ENCODE measurements around the gene KCNQ5. TPM values are rescaled to one million over a fixed set of nuclear protein-coding genes. Genes with fewer than 3 reads are reported as not detected.

The KCNQ5 gene
- total and polyA plus RNA-seq, 10 of the 15 experiments (the other 5 are each of a cell fraction or from before 2014, with no cell fraction given): 0.60 to 16.2 (median 3.2) TPM

GRCh38 chr6:72857791-72858585 is 236.1 kb downstream of the KCNQ5 start:
- H3K79me2 ChIP-seq (ENCODE audit: control insufficient read depth, insufficient read depth, low read length): no peaks in the 10 kb centered on the region
- no peak overlapping the region for H3K4me2 ChIP-seq (ENCODE audit: control insufficient read depth, insufficient read depth)
- DNase-seq (ENCODE audit: low read depth, low spot score): no peak
- in situ Hi-C loops (cut with MboI): no loop called here
- H2AFZ ChIP-seq (ENCODE audit: control insufficient read depth, low read depth, low read length): no peak overlapping the region
- ATAC-seq: no peak
- intact Hi-C loops (cut with micrococcal nuclease; ENCODE audit: unreplicated experiment): no loop called here
- CTCF ChIA-PET: interaction anchor here (0.6 kb wide), 2 partner anchors 35 to 126 kb away, joined by 3 read pairs; no protein-coding TSS in a partner anchor
- H3K4me1 ChIP-seq (ENCODE audit: control insufficient read depth, insufficient read depth, low read length): no peaks in the 10 kb centered on the region
- RAD21 ChIA-PET (ENCODE audit: unreplicated experiment): no interaction called here
- H3K27me3 ChIP-seq (replicated peaks in 1 of 2; ENCODE audit: control insufficient read depth in 2 of 2, insufficient read depth in 2 of 2, low read length in 1 of 2): no peaks in the 10 kb centered on the region
- 98% methylated on average over 4 of the region's 4 CpGs for WGBS (ENCODE audit: insufficient coverage, insufficient replicate concordance, low lambda C conversion rate, missing lambda C conversion rate)
- no peaks in the 10 kb centered on the region for H3K9me3 ChIP-seq (replicated peaks; ENCODE audit: control insufficient read depth, insufficient read depth, low read length)
- no peak for FAIRE-seq
- POLR2A ChIA-PET: no interaction called here
- no TSS peak for BruUV-seq (replicated peaks)
- no peak overlapping the region for H3K27ac ChIP-seq (ENCODE audit: control insufficient read depth, insufficient read depth)
- H3K4me3 ChIP-seq: no peak overlapping the region
- no peak overlapping the region for H3K9ac ChIP-seq (ENCODE audit: control insufficient read depth, insufficient read depth, low read length)
- SMC1A ChIA-PET (ENCODE audit: uncharacterized antibody, unreplicated experiment): no interaction called here
- H3K36me3 ChIP-seq (ENCODE audit: control insufficient read depth in 2 of 2, insufficient read depth in 2 of 2, low read length in 1 of 2): no peaks in the 10 kb centered on the region
- H4K20me1 ChIP-seq (ENCODE audit: control insufficient read depth, insufficient read depth): no peaks in the 10 kb centered on the region
- TF ChIP-seq SMARCA5 (IDR thresholded peaks at IDR 0.05) (no peak), RUNX3 (IDR thresholded peaks at IDR 0.05; ENCODE audit: low read length) (no peak), ZNF384 (IDR thresholded peaks at IDR 0.05; ENCODE audit: borderline replicate concordance, low read depth, low read length) (no peak), NBN (IDR thresholded peaks at IDR 0.05) (no peak), ZBTB40 (IDR thresholded peaks at IDR 0.05; ENCODE audit: borderline replicate concordance) (no peak), SUZ12 (IDR thresholded peaks at IDR 0.05; ENCODE audit: unreplicated experiment) (no peak), ZSCAN29 (IDR thresholded peaks at IDR 0.05) (no peak), BRCA1 (IDR thresholded peaks at IDR 0.05; ENCODE audit: low read depth, low read length) (no peak), USF2 (IDR thresholded peaks at IDR 0.05; ENCODE audit: borderline replicate concordance, low read depth, low read length) (no peak), USF1 (IDR thresholded peaks at IDR 0.05; ENCODE audit: borderline replicate concordance, extremely low read length, insufficient read depth, low read depth, low read length) (no peak)
- TF ChIP-seq, protein P1, sequence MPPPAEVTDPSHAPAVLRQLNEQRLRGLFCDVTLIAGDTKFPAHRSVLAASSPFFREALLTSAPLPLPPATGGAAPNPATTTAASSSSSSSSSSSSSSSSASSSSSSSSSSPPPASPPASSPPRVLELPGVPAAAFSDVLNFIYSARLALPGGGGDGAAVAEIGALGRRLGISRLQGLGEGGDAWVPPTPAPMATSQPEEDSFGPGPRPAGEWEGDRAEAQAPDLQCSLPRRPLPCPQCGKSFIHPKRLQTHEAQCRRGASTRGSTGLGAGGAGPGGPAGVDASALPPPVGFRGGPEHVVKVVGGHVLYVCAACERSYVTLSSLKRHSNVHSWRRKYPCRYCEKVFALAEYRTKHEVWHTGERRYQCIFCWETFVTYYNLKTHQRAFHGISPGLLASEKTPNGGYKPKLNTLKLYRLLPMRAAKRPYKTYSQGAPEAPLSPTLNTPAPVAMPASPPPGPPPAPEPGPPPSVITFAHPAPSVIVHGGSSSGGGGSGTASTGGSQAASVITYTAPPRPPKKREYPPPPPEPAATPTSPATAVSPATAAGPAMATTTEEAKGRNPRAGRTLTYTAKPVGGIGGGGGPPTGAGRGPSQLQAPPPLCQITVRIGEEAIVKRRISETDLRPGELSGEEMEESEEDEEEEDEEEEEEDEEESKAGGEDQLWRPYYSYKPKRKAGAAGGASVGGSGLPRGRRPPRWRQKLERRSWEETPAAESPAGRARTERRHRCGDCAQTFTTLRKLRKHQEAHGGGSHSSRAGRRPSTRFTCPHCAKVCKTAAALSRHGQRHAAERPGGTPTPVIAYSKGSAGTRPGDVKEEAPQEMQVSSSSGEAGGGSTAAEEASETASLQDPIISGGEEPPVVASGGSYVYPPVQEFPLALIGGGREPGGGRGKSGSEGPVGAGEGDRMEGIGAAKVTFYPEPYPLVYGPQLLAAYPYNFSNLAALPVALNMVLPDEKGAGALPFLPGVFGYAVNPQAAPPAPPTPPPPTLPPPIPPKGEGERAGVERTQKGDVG (CRISPR knock-in tag; IDR thresholded peaks at IDR 0.05): no peak

All from GM12878 (cell line).